GM21786 (cell line): ENCODE measurements around the gene ZBTB7C.

ENCODE experiments used
- ATAC-seq: cut with Tn5 transposase; IDR thresholded peaks from one replicate; pipeline ENCODE4 v1.9.1; 2021; ENCODE audit not compliant: unreplicated experiment

Gene ZBTB7C

GRCh38 chr18:48029296-48029986, 379.7 kb downstream of the ZBTB7C start:
- ATAC-seq = no peak

DNA sequence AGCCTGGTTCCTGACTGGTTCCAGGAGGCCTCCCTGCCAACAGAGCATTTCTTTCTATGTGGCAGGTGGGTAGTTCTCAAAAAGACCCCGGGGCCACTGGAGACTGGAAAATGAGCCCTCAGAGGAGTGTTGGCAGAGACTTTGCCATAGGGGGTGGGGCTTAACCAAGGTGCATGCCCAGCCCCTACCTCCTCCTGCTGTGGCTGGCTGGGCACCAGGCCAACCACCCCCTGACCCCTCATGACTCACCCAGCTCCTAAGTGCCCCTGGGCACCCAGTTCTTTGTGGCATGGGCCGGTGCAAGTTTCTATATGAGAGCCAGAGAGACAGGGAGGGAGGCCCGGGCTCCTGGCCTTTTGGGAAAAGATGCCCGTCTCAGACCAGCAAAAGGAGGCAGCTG, 380.5 kb downstream of the ZBTB7C start:
- no peak for ATAC-seq

DNA sequence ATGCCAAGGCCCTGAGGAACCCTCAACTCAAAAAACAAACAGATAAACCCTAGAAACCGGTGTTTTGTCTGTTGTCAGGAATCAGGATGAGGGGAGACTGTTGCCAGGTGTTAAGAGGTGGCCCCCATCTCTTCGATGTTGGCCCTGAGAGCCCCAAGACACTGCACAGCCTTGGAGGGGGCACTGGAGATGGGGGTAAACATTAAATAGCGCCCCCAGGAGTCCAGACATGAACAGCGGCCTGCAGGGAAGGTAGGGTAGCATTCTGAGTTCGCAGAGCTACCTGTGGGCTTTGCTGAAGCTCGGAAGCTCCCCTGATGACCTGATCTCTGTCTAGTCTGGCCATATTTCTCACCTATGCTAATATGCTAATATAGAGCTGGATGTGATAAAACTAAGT, 381.1 kb downstream of the ZBTB7C start:
- no peak for ATAC-seq

GRCh38 chr18:48027401-48027963, 381.7 kb downstream of the ZBTB7C start:
- no peak for ATAC-seq

- ATAC-seq = no peak
Measured at GRCh38 chr18:48026216-48026615, 383.0 kb downstream of the ZBTB7C start.

GRCh38 chr18:48024881-48025660, 384.1 kb downstream of the ZBTB7C start:
- ATAC-seq = no peak

- no peak for ATAC-seq
Measured at GRCh38 chr18:48024009-48024512, 385.1 kb downstream of the ZBTB7C start.

- no peak for ATAC-seq
Measured at GRCh38 chr18:48023334-48024008, 385.7 kb downstream of the ZBTB7C start.

DNA sequence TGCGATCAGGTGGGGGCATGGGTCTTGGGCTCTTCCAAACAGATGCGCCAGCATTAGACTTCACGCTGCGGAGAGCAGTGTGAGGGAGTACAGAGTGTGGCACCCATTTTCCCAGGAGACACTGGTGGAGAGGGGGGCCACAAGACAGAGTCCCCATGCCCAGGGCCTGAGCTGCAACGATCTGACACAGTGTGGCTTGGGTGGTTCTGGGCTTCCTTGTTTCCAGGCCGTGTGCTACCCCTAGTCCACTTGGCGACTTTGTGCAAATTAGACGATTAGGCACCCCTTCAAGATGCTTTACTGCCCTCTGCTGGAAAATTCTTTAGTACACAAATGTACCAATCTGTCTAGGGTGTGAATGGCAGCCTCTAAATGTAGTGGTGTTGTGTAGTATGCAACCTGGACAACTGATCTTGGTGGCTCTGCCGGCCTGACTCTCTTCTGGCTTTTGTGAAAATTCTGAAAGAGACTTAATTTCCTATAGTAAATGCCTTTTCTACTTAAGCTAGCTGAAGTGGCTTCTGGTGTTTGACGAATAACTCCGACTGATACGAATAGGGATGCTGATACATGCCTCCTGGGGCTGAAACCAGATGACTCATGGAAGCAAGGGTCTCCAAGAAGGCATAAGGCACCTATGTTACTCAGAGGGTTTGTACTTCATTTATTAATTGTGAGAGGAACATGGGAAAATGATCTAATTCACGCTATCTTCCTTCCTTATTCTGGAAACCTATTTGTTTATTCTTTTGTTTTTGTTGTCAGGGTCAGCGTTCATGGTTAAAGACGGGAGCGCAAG, 386.5 kb downstream of the ZBTB7C start:
- no peak for ATAC-seq

DNA sequence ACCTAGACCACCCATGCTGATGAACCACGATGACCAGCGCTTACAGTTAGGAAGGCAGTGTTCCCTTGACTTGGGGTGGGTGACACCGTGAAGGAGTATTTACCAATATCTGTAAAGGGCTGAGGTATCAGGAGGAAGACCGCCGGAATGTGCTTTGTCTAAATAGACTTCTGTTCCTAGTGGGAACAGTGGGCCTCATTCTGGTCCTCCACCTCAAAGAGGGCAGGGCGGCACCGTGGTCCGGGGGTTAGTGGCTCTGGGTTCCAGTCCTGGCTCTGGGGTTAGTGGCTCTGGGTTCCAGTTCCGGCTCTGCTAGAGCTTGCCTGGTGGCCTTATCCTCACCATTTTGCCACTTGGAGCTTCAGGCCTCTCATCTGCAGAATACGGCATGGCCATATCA, 387.2 kb downstream of the ZBTB7C start:
- ATAC-seq = no peak

DNA sequence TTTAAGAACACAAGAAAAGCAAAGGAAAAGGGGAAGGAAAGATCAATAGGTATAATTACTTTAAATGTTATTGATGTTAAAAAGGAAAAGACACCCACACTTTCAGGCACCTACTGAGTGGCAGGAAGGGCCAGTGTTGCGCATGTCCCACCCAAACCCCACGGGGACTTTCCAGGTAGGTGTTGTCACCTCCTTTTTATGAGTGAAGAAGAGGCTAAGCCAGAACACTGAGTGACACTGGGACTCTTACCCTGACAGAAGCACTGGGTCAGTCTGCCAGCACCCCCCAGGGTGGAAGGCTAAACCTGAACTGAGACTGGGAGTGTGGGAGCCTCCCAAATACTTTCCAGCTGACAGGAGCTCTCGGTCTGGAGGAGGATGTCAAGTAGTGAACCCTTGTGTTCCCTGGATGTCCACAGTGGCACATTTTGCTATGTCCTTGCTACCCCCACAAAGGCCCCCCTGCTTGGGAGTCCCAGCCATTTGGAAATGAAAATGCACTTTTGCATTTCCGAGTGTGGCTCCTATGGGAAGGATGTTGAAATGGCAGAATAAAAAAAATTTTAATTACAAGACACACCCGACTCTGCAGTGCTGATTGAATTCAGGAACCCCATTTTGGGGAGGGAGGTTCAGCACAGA, 387.8 kb downstream of the ZBTB7C start:
- no peak for ATAC-seq

DNA sequence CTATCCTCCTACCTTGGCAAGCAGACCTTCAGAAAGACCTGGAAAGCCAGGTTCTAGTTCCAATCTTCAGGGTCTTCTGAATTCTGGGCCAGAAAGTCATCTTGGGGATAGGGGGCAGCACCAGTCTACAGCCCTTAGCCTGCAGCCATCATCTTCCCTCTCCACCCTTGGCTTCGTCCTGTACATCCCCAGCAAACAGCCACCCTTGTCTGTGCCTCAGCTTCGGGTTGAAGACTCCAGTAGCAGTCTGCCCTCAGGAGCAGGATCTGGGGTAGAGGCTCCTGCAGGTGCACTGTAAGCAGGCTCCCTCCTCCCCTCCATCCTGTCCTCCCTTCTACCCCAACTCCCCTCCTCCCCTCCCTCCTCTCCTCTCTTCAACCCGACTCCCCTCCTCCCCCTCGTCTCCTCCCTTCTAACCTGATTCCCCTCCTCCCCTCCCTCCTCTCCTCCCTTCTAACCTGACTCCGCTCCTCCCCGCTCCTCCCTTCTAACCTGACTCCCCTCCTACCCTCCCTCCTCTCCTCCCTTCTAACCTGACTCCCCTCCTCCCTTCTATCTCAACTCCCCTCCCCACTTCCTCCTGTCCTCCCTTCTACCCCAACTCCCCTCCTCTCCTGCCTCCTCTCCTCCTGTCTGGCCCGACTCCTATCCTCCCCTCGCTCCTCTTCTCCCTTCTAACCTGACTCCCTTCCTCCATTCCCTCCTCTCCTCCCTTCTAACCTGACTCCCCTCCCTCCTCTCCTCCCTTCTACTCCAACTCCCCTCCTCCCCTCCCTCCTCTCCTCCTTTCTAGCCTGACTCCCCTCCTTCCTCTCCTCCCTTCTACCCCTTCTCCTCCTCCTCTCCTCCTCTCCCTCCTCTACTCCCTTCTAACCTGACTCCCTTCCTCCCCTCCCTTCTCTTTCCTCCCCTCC, 388.6 kb downstream of the ZBTB7C start:
- ATAC-seq = no peak

DNA sequence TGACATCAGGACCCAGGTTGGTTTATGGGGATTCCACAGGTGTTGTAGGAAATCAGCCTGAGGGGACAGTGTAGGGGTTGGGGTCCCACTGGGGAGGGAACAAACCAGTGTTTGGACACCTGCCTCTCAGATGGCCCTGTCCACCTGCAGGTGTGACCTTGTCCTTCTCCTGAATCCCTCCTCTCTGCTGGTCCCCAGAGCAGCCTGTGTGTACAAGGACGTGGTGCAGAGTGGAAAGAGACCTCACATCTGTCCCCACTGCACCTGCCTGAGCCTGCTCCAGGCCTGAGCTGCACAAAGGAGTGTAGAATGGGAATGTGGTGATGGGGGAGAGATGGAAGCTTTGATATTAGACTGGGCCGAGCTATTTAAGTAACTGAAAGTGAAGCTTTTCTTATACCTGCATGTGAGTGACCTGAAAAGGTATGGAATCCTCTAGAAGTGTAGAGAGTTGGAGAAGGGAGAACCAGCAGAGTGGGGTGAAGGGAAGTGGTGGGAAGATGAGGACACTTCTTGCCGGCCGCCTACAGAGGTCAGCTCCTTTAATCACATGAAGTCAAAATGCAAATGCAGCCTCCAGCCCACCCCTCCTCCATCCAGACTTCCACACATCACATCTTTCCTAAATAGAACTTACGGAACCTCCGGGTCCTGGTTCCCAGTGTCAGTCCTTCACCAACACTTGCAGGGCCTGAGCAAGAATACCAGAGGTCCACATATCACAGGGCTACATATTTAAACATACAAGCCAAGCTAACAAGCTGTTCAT, 389.4 kb downstream of the ZBTB7C start:
- ATAC-seq = no peak

DNA sequence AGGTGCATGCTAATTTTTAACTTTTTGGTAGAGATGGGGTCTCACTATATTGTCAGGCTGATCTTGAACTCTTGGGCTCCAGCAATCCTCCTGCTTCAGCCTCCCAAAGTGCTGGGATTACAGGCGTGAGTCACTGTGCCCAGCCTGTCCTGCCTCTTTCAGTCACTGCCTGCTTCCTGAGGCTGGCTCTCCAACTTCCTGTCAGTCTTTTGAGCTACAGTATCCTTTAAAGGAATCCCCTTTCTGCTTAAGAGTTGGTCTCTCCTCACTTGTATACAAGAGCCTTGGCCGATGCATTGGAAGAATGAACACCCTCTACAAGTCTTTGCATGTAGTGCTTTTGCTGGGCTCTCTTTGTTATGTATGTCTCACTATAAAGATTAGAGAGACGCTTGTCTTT, 390.3 kb downstream of the ZBTB7C start:
- no peak for ATAC-seq

DNA sequence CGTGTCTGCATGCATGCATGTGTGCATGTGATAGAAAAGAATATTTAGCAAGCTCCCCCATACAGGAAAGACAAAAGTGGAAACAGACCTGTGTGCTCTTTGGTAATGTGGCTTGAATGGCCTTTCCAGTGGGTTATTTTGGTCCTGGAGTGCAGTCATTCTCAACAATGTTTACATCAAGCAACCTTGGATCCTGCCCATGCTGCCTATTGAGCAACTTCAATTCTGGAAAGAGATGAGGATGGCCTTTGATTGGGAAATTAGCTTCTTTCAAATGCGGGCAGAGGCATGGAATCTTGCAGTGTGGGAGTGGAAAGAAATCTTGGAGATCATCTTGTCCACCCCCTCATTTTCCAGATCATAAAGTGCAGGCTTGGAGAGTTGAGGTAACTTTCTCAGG, 391.5 kb downstream of the ZBTB7C start:
- ATAC-seq = no peak

DNA sequence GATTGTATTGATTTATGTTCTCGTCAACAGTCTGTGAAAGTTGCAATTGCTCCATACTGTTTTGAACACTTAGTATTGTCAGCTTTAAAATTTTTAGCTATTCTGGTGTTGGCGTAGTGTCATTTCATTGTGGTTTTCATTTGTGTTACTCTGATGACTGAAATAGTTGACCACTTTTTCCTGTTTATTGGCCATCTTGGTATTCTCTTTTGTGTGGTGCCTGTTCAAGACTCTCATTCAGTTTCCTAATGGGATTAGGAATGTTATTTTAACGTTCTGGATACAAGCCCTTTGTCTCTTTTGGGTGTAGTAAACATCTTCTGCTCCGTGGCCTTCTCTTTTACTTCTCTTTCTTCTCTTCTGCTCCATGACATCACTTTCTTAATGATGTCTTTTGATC, 396.0 kb downstream of the ZBTB7C start:
- no peak for ATAC-seq

DNA sequence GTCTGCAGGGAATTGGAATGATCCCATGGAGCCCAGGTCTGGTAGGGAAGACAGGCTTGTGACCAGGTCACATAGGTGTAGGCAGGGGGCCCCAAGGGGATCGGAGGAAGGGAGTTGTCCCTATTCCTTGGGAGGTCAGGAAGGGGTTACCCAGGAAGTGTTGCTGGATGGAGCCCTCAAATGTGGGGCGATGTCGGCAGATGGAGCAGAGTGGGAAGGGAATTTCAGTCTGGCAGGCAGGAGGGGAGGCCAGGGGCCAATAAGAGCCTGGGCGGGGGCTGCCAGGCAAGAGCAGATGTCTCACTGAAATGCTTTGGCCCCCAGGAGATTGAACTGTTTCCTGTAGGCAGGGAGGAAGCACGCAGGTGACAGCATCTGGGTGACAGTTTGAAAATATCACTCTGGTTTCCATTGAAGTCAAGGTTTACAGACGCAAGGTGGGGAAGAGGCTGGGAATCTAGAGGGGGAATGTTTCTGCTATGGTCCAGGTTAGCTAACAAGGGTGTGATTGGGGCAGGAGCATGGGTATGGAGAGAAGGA, 397.2 kb downstream of the ZBTB7C start:
- ATAC-seq = no peak

GRCh38 chr18:48010264-48010663, 398.9 kb downstream of the ZBTB7C start:
- no peak for ATAC-seq
